GM12878 (cell line): Measurements from ENCODE around the gene CDH1. TPM values are rescaled to one million over a fixed set of nuclear protein-coding genes. Genes with fewer than 3 reads are reported as not detected.

Experiments
- ATAC-seq: fragments of 200-7000 bp; cut with Tn5 transposase; 3 replicates; pipeline ENCODE4 v1.9.1; 2020; ENCODE audit warnings: mild to moderate bottlenecking, moderate library complexity
- BruUV-seq: library from RNA; stranded (reverse); fragments of 400-500 nt; replicated peaks from 2 replicates; lab custom pipeline; 2021; lab: Mats Ljungman, UMichigan
- CTCF ChIA-PET: fragments of 300-600 bp; sonication (Branson Sonifier 250); formaldehyde crosslinking; extraction: SDS; loops from one replicate; lab custom pipeline; 2021; ENCODE audit warnings: inconsistent platforms; lab: Yijun Ruan, JAX
- POLR2A ChIA-PET: fragments of 350-600 bp; formaldehyde crosslinking; extraction: SDS; loops from one replicate; lab custom pipeline; 2021; ENCODE audit warnings: inconsistent platforms; lab: Charles Lee
- RAD21 ChIA-PET: fragments of 300-600 bp; sonication (Branson Sonifier 250); formaldehyde crosslinking; loops from one replicate; lab custom pipeline; 2023; ENCODE audit warnings: antibody characterized with exemption; ENCODE audit not compliant: unreplicated experiment; lab: Charles Lee
- SMC1A ChIA-PET: fragments of 300-600 bp; sonication (Branson Sonifier 250); formaldehyde crosslinking; loops from one replicate; lab custom pipeline; 2023; ENCODE audit not compliant: unreplicated experiment, uncharacterized antibody; lab: Charles Lee
- DNase-seq: peaks from one replicate; pipeline ENCODE4 v3.0.0-alpha.2; 2011; ENCODE audit warnings: low read depth, low spot score
- FAIRE-seq: peaks from 3 replicates; lab custom pipeline; 2011; peaks lifted over from hg19 to GRCh38; lab: Jason Lieb, UNC
- H2AFZ ChIP-seq: 2 replicates; pipeline ENCODE4 v1.6.0; 2011; ENCODE audit warnings: low read depth, low read length, control low read depth; ENCODE audit not compliant: control insufficient read depth
- H3K27ac ChIP-seq: 2 replicates; pipeline ENCODE4 v1.5.1; 2011; ENCODE audit warnings: control low read depth; ENCODE audit not compliant: control insufficient read depth, insufficient read depth
- H3K27me3 ChIP-seq, 2 experiments: replicated peaks in 1 of 2; 2 replicates each; pipeline versions ENCODE4 v1.6.0 to v1.6.1; 2011; ENCODE audit warnings: low read length in 1 of 2; ENCODE audit not compliant: control insufficient read depth in 2 of 2, insufficient read depth in 2 of 2
- H3K36me3 ChIP-seq, 2 experiments: 2 replicates each; pipeline ENCODE4 v1.5.1; 2011; ENCODE audit warnings: low read length in 1 of 2; ENCODE audit not compliant: control insufficient read depth in 2 of 2, insufficient read depth in 2 of 2
- H3K4me1 ChIP-seq: 2 replicates; pipeline ENCODE4 v1.6.1; 2011; ENCODE audit warnings: mild to moderate bottlenecking, low read length, moderate library complexity, mixed read lengths; ENCODE audit not compliant: control insufficient read depth, insufficient read depth
- H3K4me2 ChIP-seq: 2 replicates; pipeline ENCODE4 v1.6.0; 2011; ENCODE audit warnings: control low read depth; ENCODE audit not compliant: control insufficient read depth, insufficient read depth
- H3K4me3 ChIP-seq: fragments of 200-600 bp; sonication (generic); 2 replicates; pipeline ENCODE4 v1.5.1; 2016
- H3K79me2 ChIP-seq: 2 replicates; pipeline ENCODE4 v1.6.0; 2011; ENCODE audit warnings: low read length; ENCODE audit not compliant: control insufficient read depth, insufficient read depth
- H3K9ac ChIP-seq: 2 replicates; pipeline ENCODE4 v1.8.0; 2011; ENCODE audit warnings: low read length, control low read depth, mixed read lengths; ENCODE audit not compliant: control insufficient read depth, insufficient read depth
- H3K9me3 ChIP-seq: replicated peaks from 3 replicates; pipeline ENCODE4 v1.5.1; 2011; ENCODE audit warnings: mild to moderate bottlenecking, low read length; ENCODE audit not compliant: control insufficient read depth, insufficient read depth
- H4K20me1 ChIP-seq: 2 replicates; pipeline ENCODE4 v1.6.0; 2011; ENCODE audit not compliant: control insufficient read depth, insufficient read depth
- CBFB ChIP-seq: IDR thresholded peaks from 2 replicates; pipeline ENCODE4 v1.6.1; 2016; ENCODE audit warnings: antibody characterized with exemption, low read depth
- POLR2AphosphoS5 ChIP-seq: IDR thresholded peaks from 2 replicates; pipeline ENCODE4 v1.6.1; 2011; ENCODE audit warnings: mild to moderate bottlenecking, low read length, inconsistent platforms
- ZNF24 ChIP-seq: fragments of 450-650 bp; IDR thresholded peaks from 2 replicates; pipeline ENCODE4 v1.6.1; 2017; ENCODE audit warnings: antibody characterized with exemption, mild to moderate bottlenecking
- WGBS: methylation state at CpG from one replicate; pipeline ENCODE4 v1.1.6; 2016; ENCODE audit warnings: low lambda C conversion rate; ENCODE audit not compliant: insufficient replicate concordance, insufficient coverage; ENCODE audit errors: missing lambda C conversion rate; 5-methylcytosine and 5-hydroxymethylcytosine counted together
- in situ Hi-C: fragments of 300-500 bp; cut with MboI; formaldehyde crosslinking; loops from 9 replicates; pipeline ENCODE4 v1.14.3; 2018; ENCODE audit warnings: mixed read lengths
- intact Hi-C: fragments of 100-400 bp; cut with micrococcal nuclease; formaldehyde crosslinking; loops from one replicate; pipeline ENCODE4 v1.14.2; 2022; ENCODE audit not compliant: unreplicated experiment
- polyA plus RNA-seq, 11 experiments: library from polyadenylated mRNA; depleted of rRNA in 4 of 11; unstranded in 6 of 11; stranded (reverse) in 5 of 11; fragments of >200 nt; fragmentation: Nextera tagmentation in 4 of 11; fragmentation: Illumina TruSeq in 1 of 11; extraction: Ambion mirVana in 4 of 11; extraction: Trizol in 1 of 11; gene quantifications; 1 replicate in 1 of 11; 2 replicates in 10 of 11; pipeline versions ENCODE4 v1.2.1 to v1.2.3, GENCODE V29; 2011 to 2016; ENCODE audit warnings: inconsistent platforms in 2 of 11, missing spikeins in 2 of 11, low read depth in 1 of 11
- total RNA-seq, 4 experiments: library from RNA; depleted of rRNA in 3 of 4; stranded (reverse); fragments of >200 nt in 3 of 4; fragmentation: Illumina TruSeq in 1 of 4; extraction: Trizol in 1 of 4; gene quantifications; 2 replicates each; pipeline versions ENCODE4 v1.2.1 to v1.2.3, GENCODE V29; 2013 to 2021

CDH1 gene
- total and polyA plus RNA-seq, 10 of the 15 experiments (the other 5 are each of a cell fraction or from before 2014, with no cell fraction given): 2.2 to 30.6 (median 17.7) TPM

- Histone ChIP-seq H3K27ac (no peak overlapping the region), H4K20me1 (no peaks in the 10 kb centered on the region), H3K4me2 (no peak overlapping the region), H3K79me2 (no peaks in the 10 kb centered on the region), H3K4me3 (no peak overlapping the region), H3K27me3 (no peaks in the 10 kb centered on the region), H3K36me3 (no peaks in the 10 kb centered on the region), H2AFZ (no peak overlapping the region), H3K9ac (no peak overlapping the region), H3K9me3 (no peaks in the 10 kb centered on the region), H3K4me1 (peaks cover 16% of the 10 kb centered on the region)
- in situ Hi-C loops (no loop called here), intact Hi-C loops (no loop called here)
- no peak for DNase-seq
- no TSS peak for BruUV-seq
- TF ChIP-seq CBFB: no peak
- peak; percentile 89 for TF ChIP-seq ZNF24
- FAIRE-seq: no peak
- SMC1A ChIA-PET: interaction anchor here (0.6 to 3.6 kb wide), 7 partner anchors 11 to 303 kb away, joined by 3 to 29 read pairs (median 3); no protein-coding TSS in a partner anchor
- CTCF ChIA-PET: interaction anchor here (1.0 to 1.1 kb wide), 2 partner anchors 74 to 78 kb away, joined by 3 to 4 read pairs; no protein-coding TSS in a partner anchor
- ATAC-seq: no peak
- POLR2A ChIA-PET: interaction anchor here (0.6 kb wide), 3 partner anchors 33 to 486 kb away, joined by 3 to 7 read pairs (median 5); partner anchors contain the start of gene ESRP2
- RAD21 ChIA-PET: interaction anchor here (2.5 to 4.8 kb wide), 2 partner anchors 30 to 35 kb away, joined by 13 to 39 read pairs; no protein-coding TSS in a partner anchor
- 63% methylated on average over 12 of the region's 12 CpGs for WGBS
These were observed 14.7 kb upstream of the CDH1 start for GRCh38 chr16:68722119-68723024.

GRCh38 chr16:68724797-68725196 is 12.3 kb upstream of the CDH1 start:
- Histone ChIP-seq H3K36me3 (no peaks in the 10 kb centered on the region), H3K4me3 (no peak overlapping the region), H3K4me2 (no peak overlapping the region), H3K4me1 (peaks cover 13% of the 10 kb centered on the region), H3K9ac (no peak overlapping the region), H2AFZ (no peak overlapping the region), H3K27me3 (no peaks in the 10 kb centered on the region), H3K79me2 (no peaks in the 10 kb centered on the region), H3K27ac (no peak overlapping the region), H3K9me3 (no peaks in the 10 kb centered on the region), H4K20me1 (no peaks in the 10 kb centered on the region)
- POLR2A ChIA-PET: no interaction called here
- FAIRE-seq (no peak), ATAC-seq (no peak), DNase-seq (no peak)
- intact Hi-C loops (no loop called here), in situ Hi-C loops (no loop called here)
- TF ChIP-seq POLR2AphosphoS5: no peak
- 59% methylated on average over 3 of the region's 3 CpGs for WGBS
- BruUV-seq: no TSS peak
- CTCF ChIA-PET: no interaction called here
- RAD21 ChIA-PET: no interaction called here
- SMC1A ChIA-PET: no interaction called here
